C1 segment of cervical spinal cord (tissue), 14 donors: Measurements from ENCODE around the gene LRWD1.

ENCODE experiments used
- DNase-seq, 14 donors: peaks; one replicate each; lab custom pipeline; 2025; lab: John Stamatoyannopoulos, UW

The LRWD1 gene

GRCh38 chr7:102464577-102465280 is at the start of gene LRWD1, which contains the start of gene ALKBH4:
TSS of gene LRWD1 (plus strand) at chr7:102464984. CDS start at chr7:102465081, 97 bp downstream.
TSS of gene ALKBH4 (minus strand) at chr7:102464863. CDS start at chr7:102464836, 27 bp downstream.
- peak; percentile 28 to 93 (median 80) for DNase-seq

- DNase-seq, result peak in 4 of 14 donors; percentile 8 to 24 (median 12)
These were observed 49.0 kb upstream of the LRWD1 start for GRCh38 chr7:102415685-102416225.

- DNase-seq, result no peak
These were observed 48.4 kb upstream of the LRWD1 start for GRCh38 chr7:102416406-102416805.

- no peak for DNase-seq
These were observed 47.7 kb upstream of the LRWD1 start for GRCh38 chr7:102417105-102417504.

GRCh38 chr7:102418592-102418991 is 46.2 kb upstream of the LRWD1 start:
- no peak for DNase-seq

- DNase-seq, result no peak
These were observed 43.0 kb upstream of the LRWD1 start for GRCh38 chr7:102421706-102422240.

GRCh38 chr7:102424129-102424551 is 40.6 kb upstream of the LRWD1 start:
- DNase-seq, result peak in 2 of 14 donors; percentile 34 to 90

GRCh38 chr7:102424787-102425218 is 40.0 kb upstream of the LRWD1 start:
- peak in 6 of 14 donors; percentile 7 to 27 (median 16) for DNase-seq

GRCh38 chr7:102425639-102426267 is 39.0 kb upstream of the LRWD1 start:
- peak in 8 of 14 donors; percentile 14 to 80 (median 38) for DNase-seq

- peak in 7 of 14 donors; percentile 15 to 37 (median 26) for DNase-seq
These were observed 38.3 kb upstream of the LRWD1 start for GRCh38 chr7:102426268-102427018.

GRCh38 chr7:102427019-102427405 is 37.8 kb upstream of the LRWD1 start:
- no peak for DNase-seq

GRCh38 chr7:102429141-102429899 is 35.5 kb upstream of the LRWD1 start:
- DNase-seq, result no peak

- peak in 6 of 14 donors; percentile 4 to 96 (median 18) for DNase-seq
These were observed 33.0 kb upstream of the LRWD1 start for GRCh38 chr7:102431617-102432298.

- no peak for DNase-seq
These were observed 32.2 kb upstream of the LRWD1 start for GRCh38 chr7:102432442-102433218.

GRCh38 chr7:102433219-102434038 is 31.4 kb upstream of the LRWD1 start, which contains the start of gene ORAI2:
TSS of gene ORAI2 (plus strand) at chr7:102433575. CDS start at chr7:102438957, 5,382 bp downstream.
- DNase-seq, result peak in 13 of 14 donors; percentile 21 to 85 (median 53)

GRCh38 chr7:102434039-102434486 is 30.7 kb upstream of the LRWD1 start:
- peak in 3 of 14 donors; percentile 26 to 55 (median 30) for DNase-seq

- peak in 1 of 14 donors; percentile 68 for DNase-seq
These were observed 28.7 kb upstream of the LRWD1 start for GRCh38 chr7:102436118-102436517.
